RKO (cell line): ENCODE data around the gene SLC50A1.

Source experiments
- DNase-seq: peaks from one replicate; pipeline ENCODE4 v3.0.0-alpha.2; 2016; ENCODE audit warnings: low spot score

The SLC50A1 gene

DNA sequence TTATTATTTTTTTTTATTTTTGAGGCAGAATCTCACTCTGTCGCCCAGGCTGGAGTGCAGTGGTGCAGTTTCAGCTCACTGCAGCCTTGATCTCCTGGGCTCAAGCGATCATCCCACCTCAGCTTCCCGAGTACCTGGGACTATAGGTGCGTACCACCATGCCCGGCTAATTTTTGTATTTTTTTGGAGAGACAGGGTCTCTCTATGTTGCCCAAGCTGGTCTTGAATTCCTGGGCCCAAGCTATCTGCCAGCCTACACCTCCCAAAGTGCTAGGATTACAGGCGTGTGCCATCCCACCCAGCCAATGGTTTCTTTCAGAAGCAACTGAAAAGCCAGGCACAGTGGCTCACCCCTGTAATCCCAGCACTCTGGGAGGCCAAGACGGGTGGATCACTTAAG is 35.2 kb downstream of the SLC50A1 start:
- DNase-seq: no peak

DNA sequence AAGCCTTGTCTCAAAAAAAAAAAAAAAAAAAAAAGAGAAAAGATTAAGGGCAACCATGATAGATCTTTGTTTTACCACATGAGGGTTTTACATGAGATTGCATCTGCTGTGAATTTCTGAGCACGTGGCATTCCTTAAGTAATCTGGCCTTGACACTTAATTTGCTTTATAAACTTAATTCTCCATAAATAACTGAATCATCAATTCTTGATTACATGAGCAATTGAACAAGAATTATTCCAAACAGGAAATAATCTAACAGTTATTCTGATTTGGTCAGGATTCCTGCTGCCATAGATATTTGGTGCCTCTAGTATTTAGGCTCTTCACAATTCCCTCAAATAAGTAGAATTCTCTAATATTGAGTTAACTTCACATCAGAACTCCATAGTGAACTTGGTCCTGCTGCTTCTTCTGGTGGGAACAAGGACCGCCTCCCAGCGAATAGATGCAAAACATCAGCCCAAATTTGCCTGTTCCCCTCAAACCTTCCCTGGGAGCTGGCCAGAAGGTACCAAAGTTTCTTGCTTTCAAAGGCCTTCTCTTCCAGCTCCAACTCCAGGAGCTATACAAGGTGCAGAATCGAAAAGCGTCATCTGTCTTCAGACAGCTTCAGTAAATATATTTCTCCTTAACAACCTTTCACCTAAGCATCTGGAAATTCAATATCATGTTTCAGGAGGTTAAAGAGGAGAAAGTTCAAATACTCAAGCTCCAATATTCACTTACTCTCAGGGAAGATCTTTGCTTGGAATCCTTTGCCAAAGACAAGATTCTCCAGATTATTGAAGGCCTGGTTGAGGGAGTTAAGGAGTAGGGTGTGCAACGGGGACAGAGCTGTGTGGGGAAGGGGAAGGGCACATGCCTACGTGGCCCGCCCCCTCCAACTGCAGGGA is 36.4 kb downstream of the SLC50A1 start:
- no peak for DNase-seq

DNA sequence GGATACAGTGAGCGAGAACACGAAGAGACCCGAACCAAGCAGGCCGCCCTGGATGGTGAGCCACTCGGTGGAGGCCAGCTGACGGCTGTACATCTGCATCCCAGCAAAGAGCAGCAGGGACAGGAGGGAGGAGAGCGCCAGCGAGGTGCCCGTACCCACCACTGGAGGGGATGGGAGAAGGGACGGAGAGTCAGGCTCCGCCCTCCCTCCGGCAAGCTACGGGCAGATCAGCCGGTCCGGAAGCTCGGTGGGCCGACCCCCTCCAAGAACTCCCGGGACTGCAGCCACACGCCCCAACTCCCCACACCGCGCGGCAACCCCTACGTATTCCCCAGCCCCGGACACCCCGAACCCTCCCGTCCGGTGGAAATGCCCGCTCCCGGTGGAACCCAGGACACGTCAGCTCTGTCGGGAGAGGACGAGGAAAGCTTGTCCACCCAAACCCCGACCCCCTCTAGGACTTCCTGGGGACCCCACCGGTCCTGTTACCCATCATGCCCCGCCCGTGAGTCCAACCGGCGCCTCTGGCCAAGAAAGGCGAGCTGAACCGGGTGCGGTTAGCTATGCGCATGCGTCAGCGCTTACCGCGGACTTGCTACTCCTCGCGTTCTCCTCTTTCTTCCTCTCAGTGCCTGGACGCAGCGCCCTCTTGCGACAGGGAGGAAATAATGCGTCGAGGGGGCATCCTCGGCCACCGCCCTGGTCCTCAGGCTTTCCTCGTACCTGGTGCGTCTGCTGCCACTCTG is 37.3 kb downstream of the SLC50A1 start, which contains the start of gene KRTCAP2:
TSS of gene KRTCAP2 (minus strand) at position 573 of the 746 bp plus-strand sequence. CDS start at position 493, 80 bp downstream.
- DNase-seq: peak; percentile 97

DNA sequence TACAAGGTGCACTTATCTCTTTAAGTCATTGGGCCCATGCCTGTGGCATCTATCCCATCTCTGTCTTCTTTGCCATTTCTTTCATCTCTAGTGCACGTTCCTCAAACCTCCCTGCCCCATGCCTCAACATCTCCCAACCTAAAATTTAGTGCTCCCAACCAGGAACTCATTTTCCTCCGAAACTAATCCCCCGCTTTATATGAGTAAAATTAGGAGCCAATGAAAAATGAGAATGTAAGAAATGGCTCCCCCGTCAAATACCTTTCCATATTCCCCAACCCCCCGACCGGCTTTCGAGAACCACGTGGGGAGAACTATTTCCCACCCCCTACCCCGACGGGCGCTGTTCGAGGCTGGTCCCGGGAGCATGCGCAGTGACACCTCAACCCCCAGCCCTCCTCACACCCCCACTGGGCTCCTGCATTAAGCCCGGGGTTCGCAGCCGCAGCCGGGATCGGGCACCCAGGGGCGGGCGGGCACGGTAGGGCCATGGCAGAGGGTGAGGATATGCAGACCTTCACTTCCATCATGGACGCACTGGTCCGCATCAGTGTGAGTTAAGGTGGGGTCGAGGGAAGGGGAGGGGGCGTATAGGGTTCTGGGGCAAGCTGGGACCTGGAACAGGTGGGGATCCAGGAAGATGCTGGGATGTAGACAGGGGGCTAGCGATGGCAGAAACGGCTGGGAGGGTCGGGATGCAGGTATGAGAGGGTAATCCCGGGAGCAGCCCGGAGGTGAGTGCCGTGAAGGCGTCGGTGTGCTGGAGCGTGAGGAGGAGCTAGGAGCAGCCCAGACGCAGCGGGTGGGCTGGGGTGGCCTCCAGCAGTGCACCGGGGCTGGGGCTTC is 38.0 kb downstream of the SLC50A1 start, which contains the start of gene TRIM46:
TSS of gene TRIM46 (plus strand) at position 372 of the 846 bp plus-strand sequence. CDS start at position 490, 118 bp downstream.
- no peak for DNase-seq

DNA sequence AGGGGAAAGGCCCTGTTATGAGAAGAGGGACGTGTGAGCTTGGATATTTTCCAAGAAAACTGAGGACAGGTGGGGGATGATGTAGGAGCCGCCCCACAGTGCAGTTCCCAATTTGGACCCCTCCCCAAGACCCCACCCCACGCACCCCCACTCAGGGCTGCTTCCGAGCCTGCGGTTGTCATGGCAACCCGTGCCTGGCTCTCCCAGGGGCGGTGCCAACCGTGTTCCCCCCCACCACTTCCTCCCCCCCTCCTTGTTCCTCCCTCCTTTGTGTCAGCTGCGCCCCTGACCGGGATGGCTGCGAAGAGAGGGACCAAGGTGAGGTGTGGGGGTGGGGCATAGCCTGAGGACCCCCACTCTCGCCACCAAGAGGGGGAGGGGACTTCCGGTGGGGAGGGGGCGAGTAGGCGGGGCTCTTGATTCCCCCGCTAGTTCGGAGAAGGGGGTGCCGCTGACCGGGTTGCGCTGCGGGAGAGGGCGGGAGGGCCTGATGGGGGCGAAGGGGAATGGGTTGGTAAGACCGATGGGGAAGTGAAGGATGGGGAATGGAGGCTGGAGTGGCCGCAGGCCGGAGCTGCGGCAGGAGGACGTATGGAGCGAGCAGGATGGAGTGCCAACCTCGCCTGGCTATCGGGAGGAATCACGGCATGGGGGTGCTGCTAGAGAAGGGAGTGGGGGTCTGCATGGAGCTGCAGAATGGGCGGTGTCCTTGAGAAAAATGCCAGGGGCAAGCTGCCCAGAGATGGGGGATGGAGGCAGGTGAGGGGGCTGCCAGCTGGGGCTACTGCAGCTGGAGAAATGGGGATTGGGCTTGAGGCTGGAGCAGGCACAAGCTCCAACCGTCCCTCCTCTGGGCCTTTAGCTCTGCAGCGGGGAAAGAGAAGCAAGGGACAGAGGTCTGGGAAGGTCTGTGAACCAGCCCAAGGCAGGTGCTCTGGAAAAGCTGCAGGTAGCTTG is 39.0 kb downstream of the SLC50A1 start:
- no peak for DNase-seq

DNA sequence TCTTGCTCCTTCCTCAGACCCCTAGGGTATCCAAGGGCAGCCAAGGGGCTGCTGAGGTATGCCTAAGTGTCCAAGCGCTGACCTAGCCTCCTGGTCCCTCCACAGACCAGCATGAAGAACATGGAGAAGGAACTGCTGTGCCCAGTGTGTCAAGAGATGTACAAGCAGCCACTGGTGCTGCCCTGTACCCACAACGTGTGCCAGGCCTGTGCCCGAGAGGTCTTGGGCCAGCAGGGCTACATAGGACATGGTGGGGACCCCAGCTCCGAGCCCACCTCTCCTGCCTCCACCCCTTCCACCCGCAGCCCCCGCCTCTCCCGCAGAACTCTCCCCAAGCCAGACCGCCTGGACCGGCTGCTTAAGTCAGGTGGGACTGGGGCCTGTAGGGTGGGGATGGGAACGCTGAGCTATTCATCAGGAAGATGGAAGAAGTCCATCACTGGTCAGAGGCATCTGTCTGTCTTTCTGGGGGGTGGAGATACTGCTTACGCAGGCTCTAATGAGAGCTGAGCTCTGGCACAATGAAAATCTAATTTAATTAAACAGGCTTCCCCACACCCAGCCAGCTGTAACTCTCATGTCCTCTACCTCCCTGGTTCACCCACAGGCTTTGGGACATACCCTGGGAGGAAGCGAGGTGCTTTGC is 39.8 kb downstream of the SLC50A1 start:
- DNase-seq: no peak

DNA sequence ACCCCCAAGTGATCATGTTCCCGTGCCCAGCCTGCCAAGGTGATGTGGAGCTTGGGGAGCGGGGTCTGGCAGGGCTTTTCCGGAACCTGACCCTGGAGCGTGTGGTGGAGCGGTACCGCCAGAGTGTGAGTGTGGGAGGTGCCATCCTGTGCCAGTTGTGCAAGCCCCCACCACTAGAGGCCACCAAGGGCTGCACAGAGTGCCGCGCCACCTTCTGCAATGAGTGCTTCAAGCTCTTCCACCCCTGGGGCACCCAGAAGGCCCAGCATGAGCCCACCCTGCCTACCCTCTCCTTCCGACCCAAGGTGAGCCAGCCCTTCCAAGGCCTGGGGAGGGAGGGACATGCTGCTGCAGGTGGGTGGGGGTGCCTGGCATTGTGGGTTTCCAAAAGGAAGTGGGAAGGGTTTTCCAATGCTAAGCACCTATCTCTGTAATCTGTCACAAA is 40.3 kb downstream of the SLC50A1 start:
- no peak for DNase-seq

DNA sequence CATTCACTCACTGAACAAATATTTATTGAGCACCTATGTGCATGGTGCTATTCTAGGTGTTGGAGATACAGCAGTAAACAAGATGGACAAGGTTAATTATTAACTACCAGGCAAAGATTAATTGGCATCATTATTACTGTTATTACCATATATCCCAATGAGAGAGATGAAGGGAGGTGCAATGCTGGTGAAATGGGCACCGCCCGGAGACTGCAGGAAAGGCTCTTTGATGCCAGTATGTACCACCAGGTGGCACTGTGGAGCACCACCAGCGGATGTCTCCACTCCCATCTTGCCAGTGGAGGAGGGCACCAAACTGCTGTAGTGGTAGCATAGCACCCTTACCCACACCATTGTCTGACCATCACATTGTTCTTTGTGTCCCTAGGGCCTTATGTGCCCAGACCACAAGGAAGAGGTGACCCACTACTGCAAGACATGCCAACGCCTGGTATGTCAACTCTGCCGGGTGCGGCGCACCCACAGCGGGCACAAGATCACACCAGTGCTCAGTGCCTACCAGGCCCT is 41.0 kb downstream of the SLC50A1 start:
- DNase-seq: peak; percentile 75

DNA sequence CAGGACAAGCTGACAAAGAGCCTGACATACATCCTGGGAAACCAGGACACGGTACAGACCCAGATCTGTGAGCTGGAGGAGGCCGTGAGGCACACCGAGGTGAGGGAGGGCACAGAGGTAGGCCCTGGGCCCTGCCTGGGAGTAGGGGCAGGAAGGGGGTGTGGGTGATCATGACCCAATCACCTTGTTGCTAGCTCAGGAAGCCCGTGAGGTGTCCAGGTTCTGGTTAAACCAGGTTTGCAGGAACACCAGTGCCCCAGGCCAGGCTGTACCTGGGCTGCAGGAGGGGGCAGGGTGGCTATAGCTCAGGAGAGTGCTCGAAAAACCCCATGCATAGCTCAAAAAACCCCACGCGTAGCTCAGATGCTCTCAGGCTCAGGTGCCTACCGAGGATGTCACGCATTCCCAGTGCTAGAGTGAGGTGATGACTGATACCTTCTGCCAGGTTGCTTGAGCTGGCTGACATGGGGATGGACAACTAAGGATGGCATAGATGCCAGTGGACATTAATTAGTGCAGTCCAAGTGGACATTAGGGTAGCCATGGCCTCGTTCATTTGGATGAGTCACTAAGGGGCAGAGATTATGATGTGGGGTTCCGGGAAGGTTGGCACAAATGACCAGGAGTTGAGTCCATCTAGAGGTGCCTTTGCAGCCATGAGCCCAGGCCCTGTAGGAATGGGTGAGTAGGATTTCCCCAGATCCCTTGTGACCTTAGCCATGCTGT is 41.7 kb downstream of the SLC50A1 start:
- no peak for DNase-seq

DNA sequence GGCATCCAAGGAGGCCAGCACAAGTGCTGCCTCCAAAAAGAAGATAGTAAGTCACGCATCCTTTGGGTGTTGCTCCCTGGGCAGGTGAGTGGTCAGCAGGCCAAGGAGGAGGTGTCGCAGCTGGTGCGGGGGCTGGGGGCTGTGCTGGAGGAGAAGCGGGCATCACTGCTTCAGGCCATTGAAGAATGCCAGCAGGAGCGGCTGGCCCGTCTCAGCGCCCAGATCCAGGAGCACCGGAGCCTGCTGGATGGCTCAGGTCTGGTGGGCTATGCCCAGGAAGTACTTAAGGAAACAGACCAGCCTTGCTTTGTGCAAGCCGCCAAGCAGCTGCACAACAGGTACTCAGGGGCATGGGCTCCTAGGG is 42.2 kb downstream of the SLC50A1 start:
- no peak for DNase-seq

DNA sequence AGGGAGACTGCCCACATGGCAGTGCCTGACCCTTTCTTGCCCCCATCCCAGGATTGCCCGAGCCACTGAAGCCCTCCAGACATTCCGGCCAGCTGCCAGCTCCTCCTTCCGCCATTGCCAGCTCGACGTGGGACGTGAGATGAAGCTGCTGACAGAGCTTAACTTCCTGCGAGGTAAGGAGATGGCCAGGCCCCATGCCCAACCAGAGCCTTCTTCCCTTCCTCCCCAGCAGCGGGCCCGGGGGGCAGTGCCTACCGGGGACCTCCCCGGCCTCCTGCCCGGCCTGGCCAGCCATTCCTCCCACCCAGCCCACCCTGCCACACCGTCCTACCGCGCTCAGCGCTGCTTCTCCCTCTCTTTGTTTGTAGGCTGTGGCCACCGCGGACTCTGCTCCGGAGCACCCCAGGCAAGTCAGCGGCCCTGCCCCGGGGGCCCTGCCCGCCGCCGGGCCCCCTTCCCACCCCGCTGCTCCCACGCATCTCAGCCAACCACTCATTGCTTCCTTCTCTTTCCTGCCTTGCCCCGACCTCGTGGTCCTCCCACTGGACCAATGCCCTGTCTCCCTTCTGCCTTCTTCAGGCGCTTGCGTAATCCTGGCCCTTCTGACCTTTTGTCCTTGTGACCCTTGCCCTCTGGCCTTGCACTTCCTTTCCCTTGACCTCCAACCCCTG is 42.9 kb downstream of the SLC50A1 start:
- DNase-seq: no peak

DNA sequence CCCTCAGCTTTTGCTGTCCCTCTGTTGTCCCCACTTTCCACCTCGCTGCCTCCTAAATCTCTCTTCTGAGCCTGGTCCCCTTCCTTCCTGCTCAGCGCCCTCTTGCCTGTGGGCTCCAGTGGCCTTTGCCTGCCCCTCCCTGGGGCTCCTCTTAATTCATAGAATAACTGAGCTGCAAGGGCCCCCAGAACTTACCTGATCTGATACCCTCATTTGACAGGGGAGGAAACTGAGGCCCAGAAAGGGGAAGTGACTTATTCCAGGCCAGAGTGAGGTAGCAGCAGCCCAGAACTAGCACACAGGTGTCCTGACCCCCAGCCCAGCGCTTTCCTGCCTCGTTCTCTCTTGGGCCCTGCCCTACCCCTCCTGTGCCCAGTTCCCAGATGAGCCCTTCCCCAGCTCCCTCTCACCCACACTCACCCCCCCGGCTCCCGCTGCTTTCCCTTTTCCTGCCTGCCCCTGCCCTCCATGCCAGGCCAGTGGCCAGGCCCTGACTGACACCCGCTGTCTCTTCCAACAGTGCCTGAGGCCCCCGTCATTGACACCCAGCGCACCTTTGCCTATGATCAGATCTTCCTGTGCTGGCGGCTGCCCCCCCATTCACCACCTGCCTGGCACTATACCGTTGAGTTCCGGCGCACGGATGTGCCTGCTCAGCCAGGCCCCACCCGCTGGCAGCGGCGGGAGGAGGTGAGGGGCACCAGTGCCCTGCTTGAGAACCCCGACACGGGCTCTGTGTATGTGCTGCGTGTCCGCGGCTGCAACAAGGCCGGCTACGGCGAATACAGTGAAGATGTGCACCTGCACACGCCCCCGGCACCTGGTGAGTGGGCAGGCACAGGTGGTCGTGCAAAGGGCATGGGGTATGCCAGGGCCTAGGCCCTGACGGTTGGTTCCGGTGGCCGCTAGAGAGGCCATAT is 43.7 kb downstream of the SLC50A1 start:
- DNase-seq: no peak

DNA sequence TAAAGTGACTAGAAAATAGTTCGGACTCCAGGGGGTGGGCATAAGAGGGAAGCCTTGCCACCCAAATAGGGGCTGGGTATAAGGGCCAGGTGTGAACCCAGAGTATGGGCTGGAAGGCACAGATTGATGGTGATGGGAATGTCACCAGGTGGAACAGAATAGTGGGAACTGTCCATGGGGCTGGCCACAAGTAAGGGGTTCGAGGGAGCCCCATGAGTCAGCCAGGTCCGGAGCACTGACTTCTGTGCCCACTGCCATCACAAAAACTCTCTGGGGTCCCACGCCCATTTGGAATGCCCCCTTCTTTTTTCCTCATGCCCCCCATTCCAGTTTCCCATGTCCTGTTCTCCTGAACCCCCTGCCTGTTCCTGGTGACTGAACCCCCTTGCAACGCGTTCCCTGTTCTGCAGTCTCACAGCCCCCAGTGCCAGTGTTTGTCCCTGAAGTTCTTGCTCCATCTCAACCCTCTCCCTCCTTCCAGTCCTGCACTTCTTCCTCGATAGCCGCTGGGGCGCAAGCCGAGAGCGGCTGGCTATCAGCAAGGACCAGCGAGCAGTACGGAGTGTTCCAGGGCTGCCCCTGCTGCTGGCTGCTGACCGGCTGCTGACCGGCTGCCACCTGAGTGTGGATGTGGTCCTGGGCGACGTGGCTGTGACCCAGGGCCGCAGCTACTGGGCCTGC is 45.9 kb downstream of the SLC50A1 start:
- no peak for DNase-seq

DNA sequence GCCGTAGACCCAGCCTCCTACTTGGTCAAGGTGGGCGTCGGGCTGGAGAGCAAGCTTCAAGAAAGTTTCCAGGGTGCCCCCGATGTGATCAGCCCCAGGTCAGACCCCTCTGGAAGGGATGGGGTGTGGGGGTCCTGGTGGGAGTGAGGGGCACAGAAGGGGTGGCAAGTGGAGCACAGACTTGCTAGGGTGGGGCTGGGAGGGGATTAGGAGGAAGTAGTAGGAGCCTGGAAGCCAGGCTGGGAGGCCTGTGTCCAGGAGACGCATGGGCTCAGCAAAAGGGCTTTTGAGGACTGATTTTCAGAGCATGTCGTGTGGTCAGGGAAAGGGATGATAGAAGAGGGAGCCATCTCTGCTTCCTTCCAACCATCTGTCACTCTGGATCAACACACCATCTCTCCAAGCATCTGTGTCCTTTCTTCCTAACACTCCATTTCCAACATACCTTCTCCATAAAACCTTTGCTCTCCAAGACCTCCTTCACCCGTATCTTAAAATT is 46.4 kb downstream of the SLC50A1 start:
- DNase-seq: no peak

DNA sequence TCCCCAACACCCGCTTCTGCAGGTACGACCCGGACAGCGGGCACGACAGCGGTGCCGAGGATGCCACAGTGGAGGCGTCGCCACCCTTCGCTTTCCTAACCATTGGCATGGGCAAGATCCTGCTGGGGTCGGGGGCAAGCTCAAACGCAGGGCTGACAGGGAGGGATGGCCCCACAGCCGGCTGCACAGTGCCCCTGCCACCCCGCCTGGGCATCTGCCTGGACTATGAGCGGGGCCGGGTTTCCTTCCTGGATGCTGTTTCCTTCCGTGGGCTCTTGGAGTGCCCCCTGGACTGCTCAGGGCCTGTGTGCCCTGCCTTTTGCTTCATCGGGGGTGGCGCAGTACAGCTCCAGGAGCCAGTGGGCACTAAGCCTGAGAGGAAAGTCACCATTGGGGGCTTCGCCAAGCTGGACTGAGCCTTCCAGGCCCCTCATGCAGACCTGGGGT is 48.1 kb downstream of the SLC50A1 start:
- no peak for DNase-seq

DNA sequence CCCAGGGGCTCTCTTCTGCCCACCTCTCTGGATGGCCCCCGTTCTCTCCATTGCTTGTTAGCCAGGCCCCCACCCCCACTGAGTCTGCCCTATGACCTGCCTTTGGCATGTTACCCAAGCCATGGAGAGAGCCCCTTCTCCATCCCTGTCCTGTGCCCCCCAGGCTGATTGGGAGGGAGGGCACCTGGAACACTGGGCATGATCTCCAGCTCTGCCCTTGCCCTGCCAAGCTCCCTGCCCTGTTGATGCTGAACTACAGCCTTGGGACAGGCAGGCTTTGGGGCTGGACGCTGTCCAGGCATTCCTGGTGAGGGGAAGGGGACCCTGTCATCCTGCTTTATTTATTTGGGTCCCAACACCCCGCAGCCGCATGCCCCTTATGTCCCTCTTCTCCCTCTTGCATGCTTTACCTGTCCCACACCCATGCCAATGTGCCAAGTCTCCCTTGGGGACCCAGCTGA is 48.7 kb downstream of the SLC50A1 start:
- no peak for DNase-seq
